Left lobe of liver (tissue), 2 donors: ENCODE results near the gene ZBTB24. TPM values are rescaled to one million over a fixed set of nuclear protein-coding genes. Genes with fewer than 3 reads are reported as not detected.

Experiments used
- ATAC-seq: fragments of 200-7000 bp; cut with Tn5 transposase; one replicate; pipeline ENCODE4 v1.9.1; 2020; ENCODE audit warnings: mild to moderate bottlenecking, moderate library complexity
- DNase-seq: peaks from one replicate; pipeline ENCODE4 v3.0.0-alpha.2; 2020; ENCODE audit warnings: low spot score
- total RNA-seq: library from RNA; stranded (reverse); gene quantifications from one replicate; pipeline ENCODE4 v1.2.1, GENCODE V29; 2021
- donor health status: DM: no; HTN: no; CAD: no; lungs with moderate emphysema.
- donor health status: DM: no; HTN: yes; CAD: no.

Gene ZBTB24
- total RNA-seq, 1 donor from 2014 or later: 2.3 TPM

GRCh38 chr6:109503327-109504224, 20.6 kb upstream of the ZBTB24 start:
- ATAC-seq (peak; percentile 99), DNase-seq (peak; percentile 78)

- DNase-seq (no peak), ATAC-seq (no peak)
These were observed 15.9 kb upstream of the ZBTB24 start for GRCh38 chr6:109498936-109499335.

GRCh38 chr6:109498052-109498451, 15.0 kb upstream of the ZBTB24 start:
- DNase-seq: no peak
- ATAC-seq: no peak

DNA sequence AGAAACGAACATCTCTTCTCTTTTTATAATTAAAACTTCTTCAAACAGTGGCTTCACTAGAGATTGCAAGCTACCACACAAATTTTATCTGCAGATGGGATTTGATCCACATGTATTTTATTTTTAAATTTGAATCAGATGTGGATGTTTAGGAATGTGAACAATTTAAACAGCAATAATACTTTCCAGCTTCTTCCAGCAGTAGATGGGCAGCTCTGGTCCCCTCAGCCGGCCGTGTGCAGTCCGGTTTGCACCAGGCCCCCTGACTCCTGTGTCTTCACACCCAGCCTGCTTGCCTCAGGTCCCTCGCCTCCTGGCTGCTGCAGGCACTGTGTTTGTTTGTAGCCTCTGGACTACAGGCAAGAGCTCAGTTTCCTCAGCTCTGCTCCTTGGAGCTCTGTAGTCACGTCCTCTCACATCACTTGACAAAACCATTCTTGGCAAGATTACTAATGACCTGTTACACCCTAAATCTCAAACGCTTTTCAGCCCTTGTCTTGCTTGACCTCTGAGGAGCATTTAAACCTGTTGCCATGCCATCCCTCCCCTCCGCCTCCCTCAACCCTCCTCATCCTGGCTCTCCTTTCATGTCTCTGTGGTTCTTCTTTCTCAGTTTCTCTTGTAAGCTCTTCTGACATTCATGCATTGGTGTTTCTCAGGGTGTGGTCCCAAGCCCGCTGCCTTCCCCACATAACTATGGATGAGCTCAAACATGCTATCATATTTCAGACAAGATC, 13.2 kb upstream of the ZBTB24 start:
- no peak for DNase-seq
- ATAC-seq: no peak

DNA sequence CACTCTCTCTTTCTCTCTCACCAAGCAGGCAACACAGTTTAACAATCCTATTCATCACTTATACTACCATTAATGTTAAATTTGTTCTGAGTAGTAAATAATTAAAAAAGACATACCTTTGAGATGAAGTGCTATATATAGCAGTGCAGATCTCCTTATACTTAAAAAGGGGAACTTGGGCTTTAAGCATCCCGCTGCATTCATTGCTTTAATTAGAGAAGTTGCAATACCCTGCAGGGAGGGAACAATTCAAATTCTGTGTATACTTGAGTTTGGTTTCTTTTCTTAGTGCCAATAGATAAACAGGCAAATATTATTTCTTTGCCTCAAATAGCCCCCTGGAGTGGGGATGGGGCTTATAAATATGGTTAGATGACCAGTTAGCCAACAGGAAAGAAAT, 10.8 kb upstream of the ZBTB24 start:
- ATAC-seq (no peak), DNase-seq (no peak)

GRCh38 chr6:109491207-109491938, 8.4 kb upstream of the ZBTB24 start:
- DNase-seq: no peak

GRCh38 chr6:109490713-109491112, 7.7 kb upstream of the ZBTB24 start:
- ATAC-seq (no peak), DNase-seq (no peak)

More at GRCh38 chr6:109491207-109491938, 8.4 kb upstream of the ZBTB24 start:
- no peak for ATAC-seq

DNA sequence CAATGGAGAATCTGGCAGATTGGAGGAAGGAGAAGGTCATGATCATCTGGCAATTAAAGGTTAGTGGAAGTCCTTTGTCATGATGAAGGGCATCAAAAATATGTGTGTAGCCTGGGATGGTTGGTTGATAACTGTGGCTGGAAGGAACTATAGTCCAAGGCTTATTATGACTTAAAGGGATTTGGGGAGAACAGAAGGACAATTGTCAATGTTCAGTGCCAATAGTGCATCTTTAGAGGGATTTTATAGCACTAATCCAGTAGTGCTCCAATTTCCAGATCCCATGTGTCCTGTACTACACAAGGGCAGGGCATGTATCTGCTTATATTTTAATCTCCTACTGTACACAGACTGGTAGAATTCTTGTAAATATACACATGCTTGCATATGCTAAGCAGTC, 5.0 kb upstream of the ZBTB24 start:
- ATAC-seq: no peak
- no peak for DNase-seq

GRCh38 chr6:109486068-109486467, 3.0 kb upstream of the ZBTB24 start:
- DNase-seq (no peak), ATAC-seq (no peak)

DNA sequence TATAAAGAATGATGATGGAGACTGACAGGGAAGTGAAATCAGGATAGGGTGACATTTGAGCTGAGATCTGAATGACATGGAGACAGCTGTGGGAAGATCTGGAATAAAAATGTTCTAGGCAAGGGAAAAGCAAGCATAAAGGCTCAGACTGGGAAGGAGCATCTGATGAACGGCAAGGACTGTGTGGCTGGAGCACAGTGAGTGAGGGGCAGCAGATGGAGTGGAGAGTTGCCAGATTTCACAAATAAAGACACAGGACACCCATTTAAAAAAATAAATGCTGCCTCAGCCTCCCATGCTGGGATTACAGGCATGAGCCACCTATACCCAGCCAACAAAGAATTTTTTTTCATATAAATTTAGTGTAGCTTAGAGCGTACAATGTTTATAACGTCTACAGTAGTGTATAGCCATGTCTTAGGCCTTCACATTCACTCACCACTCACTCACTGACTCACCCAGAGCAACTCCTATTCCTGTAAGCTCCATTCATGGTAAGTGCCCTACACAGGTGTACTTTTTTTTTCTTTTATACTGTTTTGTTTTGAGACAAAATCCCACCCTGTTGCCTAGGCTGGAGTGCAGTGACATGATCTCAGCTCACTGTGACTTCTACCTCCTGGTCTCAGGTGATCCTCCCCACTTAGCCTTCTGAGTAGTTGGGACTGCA, 2.4 kb upstream of the ZBTB24 start:
- ATAC-seq (no peak), DNase-seq (no peak)

- DNase-seq (no peak), ATAC-seq (no peak)
These were observed 1.1 kb upstream of the ZBTB24 start for GRCh38 chr6:109484122-109484521.

GRCh38 chr6:109483735-109484057, 677 bp upstream of the ZBTB24 start:
- ATAC-seq: no peak

DNA sequence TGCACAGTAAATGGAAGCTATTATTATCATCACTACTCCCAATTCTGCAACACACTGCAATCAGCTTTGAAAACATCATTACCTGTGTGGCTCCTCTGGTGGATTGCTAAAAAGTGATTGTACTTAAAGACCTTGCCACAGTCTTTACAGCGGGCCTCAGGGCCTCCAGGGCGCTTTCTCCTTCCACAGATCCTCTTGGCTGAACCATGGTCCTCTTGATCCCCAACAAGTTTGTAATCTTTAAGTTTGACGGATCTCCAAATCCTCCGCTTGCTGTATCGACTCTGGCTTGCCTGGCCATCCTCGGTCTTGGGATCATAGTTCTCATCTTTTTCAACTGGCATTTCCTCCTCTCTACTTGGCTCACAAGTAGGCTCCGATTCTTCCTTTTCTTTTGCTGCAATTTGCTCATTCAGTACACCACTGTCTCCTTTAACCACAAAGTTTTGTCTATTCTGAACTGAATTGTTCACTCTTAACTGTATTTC, 2.0 kb downstream of the ZBTB24 start:
- DNase-seq: no peak
- no peak for ATAC-seq

More at GRCh38 chr6:109483735-109484057, 677 bp upstream of the ZBTB24 start:
- no peak for DNase-seq

DNA sequence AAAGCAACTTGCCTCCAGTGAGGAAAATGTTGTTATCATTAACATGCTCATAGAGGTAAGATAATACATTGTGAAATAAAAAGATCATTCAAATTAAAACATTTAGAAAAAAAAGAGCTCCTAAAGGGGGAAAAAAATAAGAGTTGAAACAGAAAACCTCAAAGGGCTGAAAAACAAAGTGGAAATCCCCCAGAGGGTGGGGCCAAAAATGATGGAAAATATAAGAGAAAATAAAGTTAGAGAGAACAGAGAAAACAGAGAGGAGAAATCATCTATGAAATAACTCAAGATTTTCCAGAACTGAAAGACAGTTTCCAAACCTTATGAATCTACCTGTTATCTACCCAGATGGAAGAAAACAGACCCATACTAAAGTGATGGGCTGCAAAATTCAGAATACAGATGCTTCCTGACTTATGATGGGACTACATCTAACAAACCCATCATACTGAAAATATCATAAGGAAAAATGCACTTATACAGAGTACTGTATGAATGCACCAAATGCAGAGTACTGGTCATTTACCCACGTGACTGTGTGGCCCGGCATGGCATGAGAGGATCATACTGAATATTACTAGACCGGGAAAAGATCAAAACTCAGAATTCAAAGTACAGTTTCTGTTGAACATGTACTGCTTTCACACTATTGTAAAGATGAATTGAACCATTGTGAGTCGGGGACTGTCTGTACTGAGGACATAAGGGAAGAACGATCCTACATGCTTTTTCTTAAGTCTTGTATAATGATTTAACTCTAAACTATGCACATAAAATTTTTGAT, 4.0 kb downstream of the ZBTB24 start:
- no peak for ATAC-seq
- DNase-seq: no peak

DNA sequence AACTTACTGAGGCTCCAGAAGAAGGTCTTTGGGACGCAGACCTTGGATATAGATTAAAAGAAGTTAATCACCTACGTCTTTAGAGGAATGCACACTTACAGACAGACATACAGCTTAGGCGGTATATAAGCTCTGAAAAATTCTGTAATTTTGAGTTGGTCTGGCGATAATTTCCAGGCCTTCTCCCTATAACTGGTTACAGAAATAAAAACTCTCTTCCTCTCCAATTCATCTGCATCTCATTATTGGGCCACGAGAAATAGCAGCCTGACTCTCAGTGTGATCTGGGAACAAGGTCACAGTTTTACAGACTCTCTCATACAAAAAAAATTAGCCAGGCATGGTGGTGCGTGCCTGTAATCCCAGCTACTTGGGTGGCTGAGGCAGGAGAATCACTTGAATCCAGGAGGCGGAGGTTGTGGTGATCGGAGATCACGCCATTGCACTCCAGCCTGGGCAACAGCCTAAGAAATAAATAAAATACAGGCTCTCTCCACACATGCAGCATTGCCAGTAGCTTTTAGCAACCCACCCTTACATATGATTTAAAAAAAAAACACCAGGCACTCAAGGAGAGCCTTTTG, 4.7 kb downstream of the ZBTB24 start:
- DNase-seq (no peak), ATAC-seq (no peak)

GRCh38 chr6:109477725-109478124, 5.3 kb downstream of the ZBTB24 start:
- ATAC-seq: no peak
- DNase-seq: no peak

DNA sequence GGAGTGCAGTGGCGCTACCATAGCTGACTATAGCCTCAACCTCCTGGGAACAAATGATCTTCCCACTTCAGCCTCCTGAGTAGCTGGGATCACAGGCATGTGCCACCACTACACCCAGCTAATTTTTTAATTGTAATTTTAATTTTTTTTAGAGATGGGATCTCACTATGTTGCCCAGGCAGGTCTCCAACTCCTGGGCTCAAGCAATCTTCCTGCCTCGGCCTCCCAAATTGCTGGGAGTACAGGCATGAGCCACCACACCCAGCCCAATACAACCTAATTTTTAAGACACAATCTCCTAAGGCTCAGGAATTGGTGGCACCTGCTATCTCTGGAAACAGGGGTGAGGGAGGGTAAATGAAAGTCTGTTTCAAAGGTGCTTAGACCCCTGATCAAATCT, 5.8 kb downstream of the ZBTB24 start:
- DNase-seq (no peak), ATAC-seq (no peak)

- peak; percentile 61 for DNase-seq
These were observed 7.4 kb downstream of the ZBTB24 start for GRCh38 chr6:109475625-109476024.

DNA sequence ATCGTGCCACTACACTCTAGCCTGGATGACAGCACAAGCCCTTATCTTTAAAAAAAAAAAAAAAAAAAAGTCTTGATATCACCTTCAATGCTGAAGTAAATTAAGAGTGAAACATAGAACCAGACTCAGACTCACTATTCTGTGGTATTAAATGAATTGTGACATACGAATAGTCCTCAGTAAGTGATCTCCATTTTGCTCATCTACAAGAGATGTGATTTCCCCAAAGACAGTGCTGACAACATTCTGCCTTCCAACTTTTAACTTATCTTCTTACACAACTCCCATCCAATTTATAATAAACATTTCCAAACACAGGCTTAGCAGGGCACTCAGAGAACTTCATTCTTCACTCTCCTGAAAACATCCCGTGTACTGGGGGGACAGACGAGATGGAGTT, 8.0 kb downstream of the ZBTB24 start:
- ATAC-seq (no peak), DNase-seq (no peak)

More at GRCh38 chr6:109475625-109476024, 7.4 kb downstream of the ZBTB24 start:
- peak; percentile 98 for ATAC-seq

- ATAC-seq: no peak
These were observed 9.9 kb downstream of the ZBTB24 start for GRCh38 chr6:109473120-109473519.

More at GRCh38 chr6:109473120-109473519, 9.9 kb downstream of the ZBTB24 start:
- no peak for DNase-seq
